Ishikawa (cell line): ENCODE measurements around the gene PIGQ.
A peak's percentile ranks its signal among the peaks of the same experiment; 100 is the strongest.

Experiments
- CEBPB ChIP-seq: IDR thresholded peaks from 2 replicates; pipeline ENCODE4 v1.6.1; 2012
- CREB1 ChIP-seq: IDR thresholded peaks from 2 replicates; pipeline ENCODE4 v1.6.1; 2012; ENCODE audit warnings: low read depth
- EGR1 ChIP-seq: IDR thresholded peaks from 2 replicates; pipeline ENCODE4 v1.6.1; 2012
- EP300 ChIP-seq: IDR thresholded peaks from 2 replicates; pipeline ENCODE4 v1.6.1; 2012; ENCODE audit warnings: borderline replicate concordance
- FOXM1 ChIP-seq: IDR thresholded peaks from 2 replicates; pipeline ENCODE4 v1.6.1; 2012; ENCODE audit warnings: low read depth, borderline replicate concordance
- MAX ChIP-seq: IDR thresholded peaks from 2 replicates; pipeline ENCODE4 v1.6.1; 2012
- NFIC ChIP-seq: IDR thresholded peaks from 2 replicates; pipeline ENCODE4 v1.6.1; 2012
- RAD21 ChIP-seq: IDR thresholded peaks from 2 replicates; pipeline ENCODE4 v1.6.1; 2012; ENCODE audit warnings: low read depth
- REST ChIP-seq: IDR thresholded peaks from 2 replicates; pipeline ENCODE4 v1.6.1; 2012; ENCODE audit warnings: low read depth, mild to moderate bottlenecking
- TAF1 ChIP-seq: IDR thresholded peaks from 2 replicates; pipeline ENCODE4 v1.6.1; 2012; ENCODE audit warnings: low read depth, mild to moderate bottlenecking
- TCF12 ChIP-seq: IDR thresholded peaks from 2 replicates; pipeline ENCODE4 v1.6.1; 2012; ENCODE audit warnings: low read depth
- TEAD4 ChIP-seq: IDR thresholded peaks from 2 replicates; pipeline ENCODE4 v1.6.1; 2012
- USF1 ChIP-seq: IDR thresholded peaks from 2 replicates; pipeline ENCODE4 v1.6.1; 2012
- YY1 ChIP-seq: IDR thresholded peaks from 2 replicates; pipeline ENCODE4 v1.6.1; 2012; ENCODE audit warnings: low read depth
- ZBTB7A ChIP-seq: IDR thresholded peaks from 2 replicates; pipeline ENCODE4 v1.6.1; 2012; ENCODE audit warnings: low read depth

The PIGQ gene

GRCh38 chr16:524274-525040, 45.3 kb upstream of the PIGQ start:
- TF ChIP-seq NFIC = no peak
- TF ChIP-seq YY1 = no peak
- TF ChIP-seq CEBPB = no peak
- no peak for TF ChIP-seq FOXM1
- TF ChIP-seq CREB1 = no peak
- no peak; the same call in 1 of the 2 replicates for TF ChIP-seq ZBTB7A
- TF ChIP-seq EP300 = no peak
- TF ChIP-seq MAX = no peak
- TF ChIP-seq TEAD4 = no peak
- TF ChIP-seq TAF1 = no peak
- no peak for TF ChIP-seq RAD21
- TF ChIP-seq REST = no peak
- no peak for TF ChIP-seq EGR1
- TF ChIP-seq TCF12 = no peak
- no peak for TF ChIP-seq USF1

- TF ChIP-seq REST = no peak
- no peak for TF ChIP-seq TEAD4
- TF ChIP-seq EP300 = no peak
- no peak for TF ChIP-seq FOXM1
- TF ChIP-seq ZBTB7A = no peak
- no peak for TF ChIP-seq EGR1
- no peak for TF ChIP-seq CEBPB
- TF ChIP-seq NFIC = no peak
- TF ChIP-seq TAF1 = no peak
- no peak for TF ChIP-seq TCF12
- no peak for TF ChIP-seq MAX
- TF ChIP-seq RAD21 = no peak
- no peak for TF ChIP-seq YY1
- TF ChIP-seq CREB1 = no peak
Observed at GRCh38 chr16:525123-525519, 44.6 kb upstream of the PIGQ start.

- TF ChIP-seq CEBPB = no peak
- TF ChIP-seq USF1 = no peak
- TF ChIP-seq CREB1 = no peak
- 0 out of 2 replicates have a peak, but pooled peaks have one; percentile 6 for TF ChIP-seq NFIC
- peak; percentile 58; the same call in 1 of the 2 replicates for TF ChIP-seq MAX
- TF ChIP-seq RAD21 = peak; percentile 27; the same call in 1 of the 2 replicates
- TF ChIP-seq TEAD4 = peak; percentile 36; the same call in 1 of the 2 replicates
- TF ChIP-seq TCF12 = no peak
- TF ChIP-seq TAF1 = no peak
Observed at GRCh38 chr16:525520-526180, 44.1 kb upstream of the PIGQ start.

- TF ChIP-seq NFIC = no peak
- no peak for TF ChIP-seq TEAD4
- peak; percentile 34 for TF ChIP-seq MAX
Observed at GRCh38 chr16:526181-527014, 43.4 kb upstream of the PIGQ start.
